ENCODE measurements around the gene TIMM13. TPM values are rescaled to one million over a fixed set of nuclear protein-coding genes. Genes with fewer than 3 reads are reported as not detected.
"Not testable (repeated sequence)": the region's sequence is repeated elsewhere in the genome, so short reads cannot be mapped to it uniquely, and the experiment has no call there.

The TIMM13 gene
- total RNA-seq, 4 donors from 2014 or later = 10.8 to 54.9 (median 30.8) TPM

GRCh38 chr19:2417881-2418406 lies 9.4 kb downstream of the TIMM13 start:
- Histone ChIP-seq H3K27me3 (no peaks in the 10 kb centered on the region), H3K9me3 (no peaks in the 10 kb centered on the region), H3K36me3 (no peaks in the 10 kb centered on the region), H3K4me1 (no peaks in the 10 kb centered on the region), H3K4me3 (no peak overlapping the region), H3K27ac (no peak overlapping the region)
- TF ChIP-seq CTCF (IDR thresholded peaks at IDR 0.05) (no peak), POLR2AphosphoS5 (IDR thresholded peaks at IDR 0.05) (no peak), POLR2A (IDR thresholded peaks at IDR 0.05) (no peak), EP300 (IDR thresholded peaks at IDR 0.05; ENCODE audit: low read depth) (no peak)
- in situ Hi-C loops (cut with MboI; ENCODE audit: low pct_ligation_motif_present in 1 of 4, low pct_unique_long_range_greater_than_20kb in 1 of 4, low sequenced_read_pairs in 3 of 4) (no loop called here), intact Hi-C loops (cut with DNase I; ENCODE audit: low total_unique reads) (no loop called here)
- no peak for DNase-seq
- 90% methylated on average over 13 of the region's 13 CpGs; no CpG with 5 or more reads in 1 of the 2 donors for WGBS, 2 donors (ENCODE audit: low coverage in 1 of 2)

GRCh38 chr19:2417436-2417835 lies 9.9 kb downstream of the TIMM13 start:
- H3K27me3 ChIP-seq; H3K9me3 ChIP-seq; intact Hi-C loops (cut with DNase I; ENCODE audit: low total_unique reads); H3K4me1 ChIP-seq; in situ Hi-C loops (cut with MboI; ENCODE audit: low pct_ligation_motif_present in 1 of 4, low pct_unique_long_range_greater_than_20kb in 1 of 4, low sequenced_read_pairs in 3 of 4); H3K27ac ChIP-seq; DNase-seq; H3K4me3 ChIP-seq; H3K36me3 ChIP-seq: not testable (repeated sequence)
- WGBS, 2 donors (ENCODE audit: low coverage in 1 of 2) = 89 to 94% methylated on average over 3 to 8 of the region's 8 CpGs

GRCh38 chr19:2416321-2417097 lies 10.9 kb downstream of the TIMM13 start:
- Histone ChIP-seq H3K4me3 (no peak overlapping the region), H3K27me3 (no peaks in the 10 kb centered on the region), H3K9me3 (no peaks in the 10 kb centered on the region), H3K4me1 (no peaks in the 10 kb centered on the region), H3K36me3 (no peaks in the 10 kb centered on the region), H3K27ac (no peak overlapping the region)
- intact Hi-C loops (cut with DNase I; ENCODE audit: low total_unique reads) = no loop called here
- DNase-seq = no peak
- no peak for TF ChIP-seq EP300 (IDR thresholded peaks at IDR 0.05; ENCODE audit: low read depth)
- TF ChIP-seq POLR2AphosphoS5 (IDR thresholded peaks at IDR 0.05) = peak in 1 of 3 donors; percentile 22
- in situ Hi-C loops (cut with MboI; ENCODE audit: low pct_ligation_motif_present in 1 of 4, low pct_unique_long_range_greater_than_20kb in 1 of 4, low sequenced_read_pairs in 3 of 4) = no loop called here
- WGBS, 2 donors (ENCODE audit: low coverage in 1 of 2) = 90 to 97% methylated on average over 5 to 19 of the region's 19 CpGs

GRCh38 chr19:2415973-2416319 lies 11.4 kb downstream of the TIMM13 start:
- Histone ChIP-seq H3K27me3 (no peaks in the 10 kb centered on the region), H3K27ac (no peak overlapping the region), H3K4me1 (no peaks in the 10 kb centered on the region), H3K9me3 (no peaks in the 10 kb centered on the region), H3K36me3 (no peaks in the 10 kb centered on the region), H3K4me3 (no peak overlapping the region)
- WGBS, 2 donors (ENCODE audit: low coverage in 1 of 2) = 71 to 82% methylated on average over 4 to 6 of the region's 6 CpGs
- intact Hi-C loops (cut with DNase I; ENCODE audit: low total_unique reads) = no loop called here
- TF ChIP-seq CTCF (IDR thresholded peaks at IDR 0.05) (no peak), POLR2AphosphoS5 (IDR thresholded peaks at IDR 0.05) (no peak), POLR2A (IDR thresholded peaks at IDR 0.05) (no peak), EP300 (IDR thresholded peaks at IDR 0.05; ENCODE audit: low read depth) (no peak)
- in situ Hi-C loops (cut with MboI; ENCODE audit: low pct_ligation_motif_present in 1 of 4, low pct_unique_long_range_greater_than_20kb in 1 of 4, low sequenced_read_pairs in 3 of 4) = no loop called here
- DNase-seq = no peak

GRCh38 chr19:2415281-2415972 lies 12.0 kb downstream of the TIMM13 start:
- 40 to 88% methylated on average over 1 to 22 of the region's 29 CpGs for WGBS, 2 donors (ENCODE audit: low coverage in 1 of 2)
- intact Hi-C loops (cut with DNase I; ENCODE audit: low total_unique reads) = no loop called here
- TF ChIP-seq CTCF (IDR thresholded peaks at IDR 0.05) = no peak

More at GRCh38 chr19:2415281-2415972, 12.0 kb downstream of the TIMM13 start:
- H3K9me3 ChIP-seq = no peaks in the 10 kb centered on the region
- H3K27ac ChIP-seq = no peak overlapping the region
- H3K27me3 ChIP-seq = no peaks in the 10 kb centered on the region
- H3K36me3 ChIP-seq = no peaks in the 10 kb centered on the region
- H3K4me1 ChIP-seq = no peaks in the 10 kb centered on the region
- in situ Hi-C loops (cut with MboI; ENCODE audit: low pct_ligation_motif_present in 1 of 4, low pct_unique_long_range_greater_than_20kb in 1 of 4, low sequenced_read_pairs in 3 of 4) = no loop called here
- H3K4me3 ChIP-seq = no peak overlapping the region
- DNase-seq = no peak
